AG09309 (cell line): ENCODE results near the gene SLC24A3.

Experiments used
- DNase-seq: peaks from one replicate; pipeline ENCODE4 v3.0.0-alpha.2; 2010; ENCODE audit warnings: low read depth
- H3K4me3 ChIP-seq: 2 replicates; pipeline ENCODE4 v1.5.1; 2011; ENCODE audit warnings: mild to moderate bottlenecking, low read depth, low read length, moderate library complexity; ENCODE audit not compliant: control insufficient read depth
- TF ChIP-seq, protein P1 (sequence below): IDR thresholded peaks from 2 replicates; pipeline ENCODE4 v1.5.1; 2011; ENCODE audit warnings: mild to moderate bottlenecking, low read depth, low read length, inconsistent platforms; ENCODE audit not compliant: insufficient read depth, control insufficient read depth; ENCODE audit errors: missing control alignments

SLC24A3 gene

DNA sequence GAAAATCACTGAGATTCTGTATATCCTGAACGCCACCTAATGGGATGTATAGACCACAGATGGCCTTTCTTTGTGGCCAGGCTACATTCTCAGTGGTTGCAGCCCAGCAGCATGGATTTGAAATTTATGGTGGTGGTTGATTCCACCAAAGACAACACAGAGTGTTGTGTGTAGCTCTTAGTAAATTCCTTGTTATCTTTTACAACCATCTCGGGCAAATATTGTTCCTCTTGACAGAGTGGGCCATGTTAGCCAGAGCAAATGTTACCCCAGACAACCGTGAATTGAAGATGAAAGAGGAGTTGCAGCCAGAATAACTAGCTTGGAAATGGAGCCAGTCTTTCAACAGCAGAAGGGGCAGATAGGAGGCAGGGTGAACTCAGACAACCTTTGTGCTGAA, 39.5 kb downstream of the SLC24A3 start:
- TF ChIP-seq, protein P1, sequence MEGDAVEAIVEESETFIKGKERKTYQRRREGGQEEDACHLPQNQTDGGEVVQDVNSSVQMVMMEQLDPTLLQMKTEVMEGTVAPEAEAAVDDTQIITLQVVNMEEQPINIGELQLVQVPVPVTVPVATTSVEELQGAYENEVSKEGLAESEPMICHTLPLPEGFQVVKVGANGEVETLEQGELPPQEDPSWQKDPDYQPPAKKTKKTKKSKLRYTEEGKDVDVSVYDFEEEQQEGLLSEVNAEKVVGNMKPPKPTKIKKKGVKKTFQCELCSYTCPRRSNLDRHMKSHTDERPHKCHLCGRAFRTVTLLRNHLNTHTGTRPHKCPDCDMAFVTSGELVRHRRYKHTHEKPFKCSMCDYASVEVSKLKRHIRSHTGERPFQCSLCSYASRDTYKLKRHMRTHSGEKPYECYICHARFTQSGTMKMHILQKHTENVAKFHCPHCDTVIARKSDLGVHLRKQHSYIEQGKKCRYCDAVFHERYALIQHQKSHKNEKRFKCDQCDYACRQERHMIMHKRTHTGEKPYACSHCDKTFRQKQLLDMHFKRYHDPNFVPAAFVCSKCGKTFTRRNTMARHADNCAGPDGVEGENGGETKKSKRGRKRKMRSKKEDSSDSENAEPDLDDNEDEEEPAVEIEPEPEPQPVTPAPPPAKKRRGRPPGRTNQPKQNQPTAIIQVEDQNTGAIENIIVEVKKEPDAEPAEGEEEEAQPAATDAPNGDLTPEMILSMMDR: no peak
- DNase-seq: no peak
- H3K4me3 ChIP-seq: no peak overlapping the region

DNA sequence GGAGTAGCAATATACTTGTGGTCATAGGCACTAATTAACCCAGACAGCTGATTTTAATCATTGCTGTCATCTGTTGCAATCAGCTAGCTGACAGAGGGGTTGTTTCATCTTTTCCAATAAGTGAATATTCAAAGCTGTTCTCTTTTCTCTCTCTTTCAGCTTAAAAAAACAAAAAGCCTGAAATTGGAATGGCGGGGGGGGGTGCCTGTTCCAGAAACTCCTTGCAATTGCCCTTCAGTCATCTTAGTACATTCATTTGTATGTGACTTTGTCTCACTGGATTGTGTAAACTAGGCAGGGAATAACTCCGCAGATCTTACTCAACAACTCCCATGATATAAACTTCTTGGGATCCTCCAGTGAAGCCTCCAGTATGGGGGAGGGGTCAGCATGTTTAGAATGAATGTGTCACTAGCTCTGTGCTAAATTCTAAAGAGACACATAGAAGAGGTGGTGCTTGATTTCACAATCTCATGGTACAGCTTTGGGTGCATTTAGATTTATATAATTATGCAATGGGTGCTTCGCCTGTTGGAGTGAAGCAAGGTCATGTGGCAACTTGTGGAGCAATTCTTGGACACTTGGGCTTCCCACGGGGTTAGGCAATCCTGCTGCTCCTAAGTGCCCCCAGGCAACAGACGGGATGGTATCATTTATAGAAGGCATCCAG, 40.1 kb downstream of the SLC24A3 start:
- TF ChIP-seq, protein P1: no peak
- DNase-seq: peak; percentile 67
- H3K4me3 ChIP-seq: no peak overlapping the region

DNA sequence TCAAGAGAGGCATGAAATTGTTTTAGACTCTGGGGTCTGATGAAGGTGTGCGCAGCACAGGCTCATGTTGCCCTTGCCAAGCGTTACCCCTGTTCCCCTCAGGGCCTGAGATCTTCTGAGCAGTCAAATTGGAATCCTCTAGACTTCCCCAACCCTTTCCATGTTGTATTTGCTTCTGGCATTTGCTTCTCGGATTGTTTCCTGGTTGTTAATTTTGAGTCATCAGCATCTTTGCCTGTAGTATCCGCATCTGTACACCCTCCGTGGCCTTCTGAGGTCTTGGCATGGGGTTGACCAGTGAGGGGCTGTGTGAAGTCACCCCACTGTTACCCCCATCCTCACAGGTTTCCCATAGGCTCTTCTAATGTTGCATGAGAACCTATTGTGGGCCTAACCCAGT, 40.9 kb downstream of the SLC24A3 start:
- no peak overlapping the region for H3K4me3 ChIP-seq
- TF ChIP-seq, protein P1: no peak
- DNase-seq: no peak

DNA sequence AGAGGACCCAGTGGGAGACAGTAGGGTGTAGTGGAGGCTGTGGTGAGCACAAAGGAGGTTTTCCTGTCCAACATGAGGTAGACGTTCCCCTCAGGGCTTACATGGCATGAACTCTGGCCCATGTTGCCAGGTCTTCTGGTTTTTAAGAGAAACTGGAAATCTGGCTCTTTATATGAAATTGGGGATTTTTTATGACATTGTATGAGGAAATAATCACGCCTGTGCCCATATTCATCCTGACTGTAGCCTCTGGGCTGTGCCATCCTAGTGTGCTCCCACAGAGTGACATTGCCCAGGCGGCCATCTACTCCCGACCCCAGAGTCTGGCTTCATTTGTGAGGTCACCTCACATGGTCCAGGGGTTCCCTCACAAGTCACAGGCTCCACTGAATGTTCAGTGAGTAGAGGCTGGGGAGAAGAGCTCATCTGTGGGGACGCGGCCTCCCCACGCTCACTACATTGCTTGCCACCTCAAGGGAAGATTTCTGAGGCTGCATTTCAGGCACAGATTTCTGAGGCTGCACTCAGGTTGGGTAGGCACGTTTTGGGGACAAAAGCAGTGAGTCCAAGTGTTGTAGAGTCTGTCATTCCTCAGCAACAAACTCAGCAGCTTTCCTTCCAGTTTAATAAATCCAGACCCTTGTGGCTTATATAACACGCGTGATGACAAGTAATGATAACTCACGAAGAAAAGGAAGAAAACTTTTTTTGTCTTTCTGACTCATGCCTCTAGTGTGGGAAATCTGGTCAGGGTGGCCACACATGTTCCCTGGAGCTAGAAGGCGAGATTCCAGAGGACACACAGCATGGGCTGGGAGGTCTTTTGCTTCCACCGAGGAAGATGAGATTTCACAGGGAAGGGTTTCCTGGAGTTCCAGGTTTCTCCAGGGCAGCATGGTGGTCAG, 41.7 kb downstream of the SLC24A3 start:
- peak; percentile 61 for DNase-seq
- no peak overlapping the region for H3K4me3 ChIP-seq
- TF ChIP-seq, protein P1: no peak

DNA sequence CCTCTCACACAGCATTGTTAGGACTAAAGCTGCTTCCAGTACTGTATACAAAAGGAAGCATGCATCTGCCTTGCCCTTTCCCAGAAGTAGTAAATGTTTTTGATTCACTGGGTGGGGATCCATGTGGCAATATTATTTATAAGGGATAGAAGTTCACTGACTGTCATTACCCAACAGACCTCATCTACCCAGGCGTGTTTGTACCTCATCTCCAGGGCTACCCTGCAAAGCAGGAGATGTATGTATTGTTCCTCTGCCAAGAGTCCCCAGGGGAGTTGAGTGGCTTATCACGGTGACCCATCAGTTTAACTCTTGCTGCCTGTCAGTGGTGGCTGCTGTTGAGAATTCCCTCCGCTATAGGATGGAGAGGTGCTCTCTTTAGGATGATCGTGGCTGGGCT, 42.5 kb downstream of the SLC24A3 start:
- no peak overlapping the region for H3K4me3 ChIP-seq
- DNase-seq: no peak
- TF ChIP-seq, protein P1: no peak

DNA sequence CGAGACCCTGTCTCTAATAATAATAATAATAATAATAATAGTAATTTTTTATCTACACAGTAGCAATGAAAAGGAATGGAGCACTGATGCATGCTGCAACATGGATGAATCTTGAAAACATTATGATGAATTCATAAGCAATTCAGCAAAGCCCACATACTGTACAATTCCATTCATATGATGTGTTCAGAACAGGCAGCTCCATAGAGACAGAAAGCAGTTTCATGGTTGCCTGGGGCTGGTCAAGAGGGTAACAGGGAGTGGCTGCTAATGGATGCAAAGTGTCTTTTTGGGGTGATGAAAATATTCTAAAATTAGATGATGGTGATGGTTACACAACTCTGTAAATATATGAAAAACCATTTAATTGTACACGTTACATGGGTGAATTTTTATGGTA, 43.6 kb downstream of the SLC24A3 start:
- no peak for DNase-seq
- no peak overlapping the region for H3K4me3 ChIP-seq
- TF ChIP-seq, protein P1: no peak
